ENCODE data around the gene VWA8. TPM values are rescaled to one million over a fixed set of nuclear protein-coding genes. Genes with fewer than 3 reads are reported as not detected.

Gene VWA8
- total and polyA plus RNA-seq, 2 of the 8 experiments (the other 6 are each of a cell fraction or from before 2014, with no cell fraction given): 5.9 to 19.6 TPM

- POLR2A ChIA-PET (ENCODE audit: partially characterized antibody): no interaction called here
- TF ChIP-seq FOSL1 (IDR thresholded peaks at IDR 0.05; ENCODE audit: insufficient read depth, low read depth, low read length): no peak
- TF ChIP-seq SIRT6 (IDR thresholded peaks at IDR 0.05; ENCODE audit: low read length): no peak
- Histone ChIP-seq H4K20me1 (replicated peaks in 1 of 2; ENCODE audit: control insufficient read depth in 1 of 2, insufficient read depth in 2 of 2, low read length in 2 of 2) (no peaks in the 10 kb centered on the region), H2AFZ (ENCODE audit: low read length) (no peak overlapping the region), H3K4me2 (ENCODE audit: insufficient read depth in 1 of 2, low read depth in 2 of 2, low read length in 2 of 2) (no peak overlapping the region), H2BK15ac (ENCODE audit: low read length) (no peak overlapping the region), H2AK5ac (ENCODE audit: low read depth, low read length) (no peak overlapping the region), H2BK120ac (replicated peaks; ENCODE audit: low read depth, low read length) (no peak overlapping the region), H2BK5ac (ENCODE audit: low read depth, low read length) (no peak overlapping the region), H4K5ac (ENCODE audit: insufficient read length, low read depth, low read length) (no peak overlapping the region), H3K18ac (ENCODE audit: extremely low read depth, low read length) (no peak overlapping the region), H3K36me3 (ENCODE audit: control insufficient read depth in 2 of 4, insufficient read depth in 4 of 4, low read length in 3 of 4) (no peaks in the 10 kb centered on the region), H3K27ac (ENCODE audit: low read depth, low read length) (no peak overlapping the region), H3K4me1 (replicated peaks in 1 of 4; ENCODE audit: control insufficient read depth in 3 of 4, insufficient read depth in 4 of 4, low read length in 3 of 4) (no peaks in the 10 kb centered on the region; a peak in 1 of 7 replicates), H3K9ac (replicated peaks in 1 of 4; ENCODE audit: extremely low read depth in 1 of 4, low read depth in 3 of 4, low read length in 3 of 4) (no peak overlapping the region), H3K4ac (replicated peaks; ENCODE audit: insufficient read length, low read depth, low read length) (no peak overlapping the region), H2BK12ac (ENCODE audit: low read depth, low read length) (no peak overlapping the region), H3K4me3 (ENCODE audit: extremely low read depth in 1 of 4, insufficient read depth in 2 of 4, low read depth in 3 of 4, low read length in 4 of 4) (no peak overlapping the region), H3K9me3 (ENCODE audit: insufficient read depth in 2 of 2, low read depth in 1 of 2, low read length in 1 of 2) (no peaks in the 10 kb centered on the region), H3K79me1 (ENCODE audit: low read depth, low read length) (no peaks in the 10 kb centered on the region), H4K91ac (replicated peaks; ENCODE audit: insufficient read length, low read length) (no peak overlapping the region), H3K23me2 (ENCODE audit: low read depth, low read length) (no peaks in the 10 kb centered on the region), H3K23ac (ENCODE audit: insufficient read length) (no peak overlapping the region), H3K14ac (ENCODE audit: insufficient read length) (no peak overlapping the region), H3K56ac (replicated peaks; ENCODE audit: insufficient read length, low read depth, low read length) (no peak overlapping the region), H3K79me2 (ENCODE audit: control insufficient read depth in 1 of 2, insufficient read depth in 2 of 2, low read length in 2 of 2) (no peaks in the 10 kb centered on the region), H4K8ac (ENCODE audit: extremely low read depth, insufficient read depth, low read length) (no peak overlapping the region), H2BK20ac (ENCODE audit: low read length) (no peak overlapping the region), H3K27me3 (replicated peaks in 1 of 4; ENCODE audit: control insufficient read depth in 3 of 4, extremely low read depth in 1 of 4, insufficient read depth in 3 of 4, low read length in 3 of 4) (no peaks in the 10 kb centered on the region)
- 91% methylated on average over 4 of the region's 4 CpGs; no CpG with 5 or more reads in 1 of the 2 experiments for WGBS, 2 experiments (ENCODE audit: extremely low coverage in 1 of 2, insufficient coverage in 1 of 2, insufficient read length in 1 of 2, insufficient replicate concordance in 2 of 2, low coverage in 1 of 2, low lambda C conversion rate in 2 of 2, missing lambda C conversion rate in 1 of 2)
- CTCF ChIA-PET (ENCODE audit: partially characterized antibody): interaction anchor here (0.7 to 1.4 kb wide), 2 partner anchors 12 to 21 kb away, joined by 3 read pairs; no protein-coding TSS in a partner anchor
- FAIRE-seq (no peak), DNase-seq (ENCODE audit: low read depth in 1 of 2, low spot score in 2 of 2) (no peak)
These were observed 196.4 kb downstream of the VWA8 start for GRCh38 chr13:41764558-41764957.
